Smooth muscle cell (in vitro differentiated cells): Measurements from ENCODE around the gene CCDC178. TPM values are rescaled to one million over a fixed set of nuclear protein-coding genes. Genes with fewer than 3 reads are reported as not detected.

ENCODE experiments used
- DNase-seq: peaks from one replicate; lab custom pipeline; 2025; ENCODE audit not compliant: unreplicated experiment; lab: John Stamatoyannopoulos, UW
- H2AFZ ChIP-seq: fragments of 200-600 bp; sonication (generic); 2 replicates; pipeline ENCODE4 v1.6.0; 2016; ENCODE audit warnings: antibody characterized with exemption, low read depth, mild to moderate bottlenecking
- H3F3A ChIP-seq: fragments of 200-600 bp; sonication (generic); 2 replicates; pipeline ENCODE4 v1.6.0; 2017; ENCODE audit warnings: antibody characterized with exemption, low read depth
- H3K27ac ChIP-seq: fragments of 200-600 bp; sonication (generic); 2 replicates; pipeline ENCODE4 v1.5.1; 2016; ENCODE audit warnings: low read depth, mild to moderate bottlenecking
- H3K27me3 ChIP-seq: fragments of 200-600 bp; sonication (generic); 2 replicates; pipeline ENCODE4 v1.6.1; 2016; ENCODE audit warnings: low read depth, mild to moderate bottlenecking
- H3K36me3 ChIP-seq: fragments of 200-600 bp; sonication (generic); 2 replicates; pipeline ENCODE4 v1.5.1; 2016; ENCODE audit warnings: low read depth
- H3K4me1 ChIP-seq: fragments of 200-600 bp; sonication (generic); 2 replicates; pipeline ENCODE4 v1.5.1; 2016; ENCODE audit warnings: low read depth
- H3K4me2 ChIP-seq: fragments of 200-600 bp; sonication (generic); 2 replicates; pipeline ENCODE4 v1.6.0; 2016; ENCODE audit warnings: mild to moderate bottlenecking
- H3K4me3 ChIP-seq: fragments of 200-600 bp; sonication (generic); 2 replicates; pipeline ENCODE4 v1.5.1; 2016; ENCODE audit warnings: mild to moderate bottlenecking
- H3K79me2 ChIP-seq: fragments of 200-600 bp; sonication (generic); 2 replicates; pipeline ENCODE4 v1.6.0; 2016; ENCODE audit warnings: low read depth, mild to moderate bottlenecking
- H3K9ac ChIP-seq: fragments of 200-600 bp; sonication (generic); 2 replicates; pipeline ENCODE4 v1.6.0; 2016; ENCODE audit warnings: low read depth
- H3K9me3 ChIP-seq: fragments of 200-600 bp; sonication (generic); replicated peaks from 2 replicates; pipeline ENCODE4 v1.5.1; 2016; ENCODE audit warnings: low read depth
- H4K20me1 ChIP-seq: fragments of 200-600 bp; sonication (generic); 2 replicates; pipeline ENCODE4 v1.6.0; 2016; ENCODE audit warnings: low read depth
- CTCF ChIP-seq: fragments of 200-600 bp; sonication (generic); IDR thresholded peaks from 2 replicates; pipeline ENCODE4 v1.5.1; 2017; ENCODE audit warnings: borderline replicate concordance, mild to moderate bottlenecking, antibody characterized with exemption; ENCODE audit not compliant: insufficient read depth, poor library complexity, severe bottlenecking
- WGBS: methylation state at CpG from one replicate; pipeline ENCODE4 v1.1.7; 2016; ENCODE audit warnings: low lambda C conversion rate; 5-methylcytosine and 5-hydroxymethylcytosine counted together
- polyA plus RNA-seq: library from polyadenylated mRNA; unstranded; fragments of >200 nt; fragmentation: Nextera tagmentation; extraction: Ambion mirVana; gene quantifications from 2 replicates; pipeline ENCODE4 v1.2.1, GENCODE V29; 2016
- total RNA-seq: library from RNA; depleted of rRNA; stranded (reverse); fragments of >200 nt; gene quantifications from 2 replicates; pipeline ENCODE4 v1.2.3, GENCODE V29; 2014

Gene CCDC178
- total and polyA plus RNA-seq, 2 experiments from 2014 or later, result not detected

GRCh38 chr18:33034212-33034611, 406.3 kb downstream of the CCDC178 start:
- Histone ChIP-seq H3K9ac (no peak overlapping the region), H3K4me1 (no peaks in the 10 kb centered on the region), H3K4me3 (no peak overlapping the region), H3K9me3 (peaks cover 3% of the 10 kb centered on the region), H3K27me3 (no peaks in the 10 kb centered on the region), H3K27ac (no peak overlapping the region), H3K79me2 (no peaks in the 10 kb centered on the region), H3K4me2 (peak overlapping the region; percentile 52), H2AFZ (no peak overlapping the region), H3F3A (peaks cover 6% of the 10 kb centered on the region), H3K36me3 (peaks cover 2% of the 10 kb centered on the region), H4K20me1 (no peaks in the 10 kb centered on the region)
- no peak for DNase-seq
- TF ChIP-seq CTCF, result no peak

GRCh38 chr18:33022370-33022769, 418.2 kb downstream of the CCDC178 start:
- H3K4me3 ChIP-seq, result no peak overlapping the region
- DNase-seq, result no peak
- no peak overlapping the region for H3K27ac ChIP-seq
- H3K79me2 ChIP-seq, result no peaks in the 10 kb centered on the region
- TF ChIP-seq CTCF, result peak; percentile 19
- no peaks in the 10 kb centered on the region for H4K20me1 ChIP-seq
- no peak overlapping the region for H2AFZ ChIP-seq
- H3K4me2 ChIP-seq, result no peak overlapping the region
- no peaks in the 10 kb centered on the region for H3K36me3 ChIP-seq
- H3K27me3 ChIP-seq, result no peaks in the 10 kb centered on the region
- no peaks in the 10 kb centered on the region for H3K9me3 ChIP-seq
- no peaks in the 10 kb centered on the region for H3K4me1 ChIP-seq
- H3F3A ChIP-seq, result no peaks in the 10 kb centered on the region
- H3K9ac ChIP-seq, result no peak overlapping the region

- no peaks in the 10 kb centered on the region for H4K20me1 ChIP-seq
- H3K4me2 ChIP-seq, result no peak overlapping the region
- TF ChIP-seq CTCF, result no peak
- 89% methylated on average over 2 of the region's 2 CpGs for WGBS
- H2AFZ ChIP-seq, result no peak overlapping the region
- H3K27me3 ChIP-seq, result no peaks in the 10 kb centered on the region
- no peak overlapping the region for H3K9ac ChIP-seq
- no peaks in the 10 kb centered on the region for H3K4me1 ChIP-seq
- H3K4me3 ChIP-seq, result no peak overlapping the region
- H3K9me3 ChIP-seq, result no peaks in the 10 kb centered on the region
- DNase-seq, result no peak
- no peak overlapping the region for H3K27ac ChIP-seq
- H3F3A ChIP-seq, result no peaks in the 10 kb centered on the region
- H3K79me2 ChIP-seq, result no peaks in the 10 kb centered on the region
- H3K36me3 ChIP-seq, result no peaks in the 10 kb centered on the region
These were observed 419.6 kb downstream of the CCDC178 start for GRCh38 chr18:33020877-33021276.

- no peak overlapping the region for H3K9ac ChIP-seq
- peak overlapping the region; percentile 29 for H3K4me2 ChIP-seq
- no peaks in the 10 kb centered on the region for H3K27me3 ChIP-seq
- peak overlapping the region; percentile 6 for H2AFZ ChIP-seq
- peak overlapping the region; percentile 1 for H3K27ac ChIP-seq
- H3K36me3 ChIP-seq, result no peaks in the 10 kb centered on the region
- no peaks in the 10 kb centered on the region for H3K4me1 ChIP-seq
- H3K4me3 ChIP-seq, result no peak overlapping the region
- no peak for DNase-seq
- H3K9me3 ChIP-seq, result no peaks in the 10 kb centered on the region
- no peaks in the 10 kb centered on the region for H4K20me1 ChIP-seq
- H3K79me2 ChIP-seq, result no peaks in the 10 kb centered on the region
- H3F3A ChIP-seq, result no peaks in the 10 kb centered on the region
- 25% methylated on average over 5 of the region's 5 CpGs for WGBS
- TF ChIP-seq CTCF, result no peak
These were observed 426.3 kb downstream of the CCDC178 start for GRCh38 chr18:33014060-33014796.
